ENCODE results near the gene HOXA3.

GRCh38 chr7:27177795-27178320 lies 25.5 kb upstream of the HOXA3 start:
- TF ChIP-seq CTCF (conservative IDR thresholded peaks at IDR 0.05 in 1 of 2, IDR thresholded peaks at IDR 0.05 in 1 of 2; ENCODE audit: low read depth in 1 of 2, low read length in 2 of 2), result no peak
- no peak for TF ChIP-seq EZH2 (IDR thresholded peaks at IDR 0.05; ENCODE audit: low read length, missing control alignments)

All from fibroblast of lung (primary cell).